Astrocyte of the spinal cord (primary cell): ENCODE measurements around the gene EMID1.

ENCODE experiments used
- DNase-seq: peaks from one replicate; pipeline ENCODE4 v3.0.0; 2011; ENCODE audit warnings: low read depth, low spot score
- H3K4me3 ChIP-seq: 2 replicates; pipeline ENCODE4 v1.5.1; 2011; ENCODE audit warnings: low read depth, mild to moderate bottlenecking, low read length, moderate library complexity
- CTCF ChIP-seq: IDR thresholded peaks from 2 replicates; pipeline ENCODE4 v1.5.1; 2012; ENCODE audit warnings: low read depth, mild to moderate bottlenecking, low read length, inconsistent platforms
- in situ Hi-C: cut with HindIII; loops from 2 replicates; pipeline ENCODE4 v1.10.0; 2017; ENCODE audit warnings: low sequenced_read_pairs

The EMID1 gene

GRCh38 chr22:29277927-29278326 is 72.2 kb downstream of the EMID1 start:
- in situ Hi-C loops: no loop called here
- no peak overlapping the region for H3K4me3 ChIP-seq
- no peak for TF ChIP-seq CTCF
- no peak for DNase-seq

DNA sequence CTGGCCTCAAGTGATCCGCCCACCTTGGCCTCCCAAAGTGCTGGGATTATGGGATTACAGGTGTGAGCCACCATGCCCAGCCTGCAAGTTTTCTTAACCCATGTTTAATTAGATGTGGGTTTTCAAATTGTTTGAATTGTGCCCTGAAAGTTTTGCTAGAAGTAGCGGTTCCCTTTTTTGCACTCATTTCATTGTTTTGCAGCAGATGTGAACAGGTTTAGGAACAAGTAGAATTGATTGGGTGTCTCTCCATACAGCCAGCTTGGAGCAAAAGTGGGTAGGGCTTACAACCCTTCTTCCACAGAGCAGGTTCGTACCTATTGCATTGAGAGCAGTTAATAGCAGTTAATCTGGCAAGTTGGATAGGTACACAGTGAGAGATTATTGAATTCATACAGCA is 78.5 kb downstream of the EMID1 start:
- no peak for TF ChIP-seq CTCF
- in situ Hi-C loops: no loop called here
- DNase-seq: no peak

GRCh38 chr22:29288837-29289236 is 83.1 kb downstream of the EMID1 start:
- no peak overlapping the region for H3K4me3 ChIP-seq
- no peak for TF ChIP-seq CTCF
- no peak for DNase-seq
- in situ Hi-C loops: no loop called here

More for the DNA sequence above, 78.5 kb downstream of the EMID1 start:
- H3K4me3 ChIP-seq: no peak overlapping the region

DNA sequence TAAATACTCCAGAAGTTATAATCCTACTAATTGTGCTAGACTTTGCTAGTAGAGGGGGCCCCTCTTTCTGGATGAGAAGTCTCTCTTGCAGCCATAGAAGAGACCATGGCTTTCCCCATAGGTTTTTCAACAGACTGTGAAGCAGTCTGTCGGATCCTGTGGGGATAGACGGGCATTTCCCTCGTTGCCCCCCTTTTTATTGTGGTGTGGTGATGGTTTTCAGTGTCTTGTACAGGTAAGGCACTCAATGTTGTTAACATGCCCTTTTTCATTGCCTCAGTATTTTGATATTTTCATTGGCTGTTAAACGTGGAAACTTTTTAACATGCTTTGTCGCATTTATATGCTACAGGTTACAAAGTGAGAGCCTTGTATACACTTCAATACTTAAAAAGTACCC is 84.4 kb downstream of the EMID1 start:
- no peak for TF ChIP-seq CTCF
- no peak overlapping the region for H3K4me3 ChIP-seq
- DNase-seq: no peak
- in situ Hi-C loops: no loop called here

DNA sequence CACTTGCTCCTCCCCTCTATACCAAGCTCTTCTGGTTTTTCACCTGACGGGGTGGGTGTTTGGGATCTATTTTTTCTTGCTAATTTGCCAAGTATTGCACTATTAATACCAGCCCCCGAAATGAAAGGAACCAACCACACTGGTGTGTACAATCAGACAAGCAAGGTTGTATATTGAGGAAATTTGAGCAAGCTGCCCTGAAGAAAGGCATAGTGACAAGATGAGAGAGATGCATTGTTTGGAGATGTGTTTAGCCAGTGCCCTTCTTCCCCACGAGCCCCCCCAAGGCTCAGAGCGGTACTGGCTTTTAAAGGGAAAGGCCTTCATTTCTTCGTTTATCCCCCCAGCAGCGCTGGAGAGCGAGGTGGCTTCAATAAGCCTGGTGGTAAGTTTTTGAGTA is 85.5 kb downstream of the EMID1 start:
- TF ChIP-seq CTCF: no peak
- in situ Hi-C loops: no loop called here
- H3K4me3 ChIP-seq: no peak overlapping the region
- DNase-seq: no peak

- H3K4me3 ChIP-seq: no peak overlapping the region
- in situ Hi-C loops: no loop called here
- TF ChIP-seq CTCF: no peak
- DNase-seq: no peak
Observed at GRCh38 chr22:29292379-29292778, 86.7 kb downstream of the EMID1 start.

GRCh38 chr22:29298641-29299040 is 92.9 kb downstream of the EMID1 start:
- in situ Hi-C loops: no loop called here
- H3K4me3 ChIP-seq: no peak overlapping the region
- TF ChIP-seq CTCF: no peak
- DNase-seq: no peak
